Dendritic cell treated with granulocyte-macrophage colony-stimulating factor and Interleukin-4, amounts not matched to agents 40 ng/mL and 50 ng/mL, for 4 days (primary cell): ENCODE measurements around the gene PCBP2.

Experiments used
- H3K27ac Mint-ChIP-seq: one replicate; pipeline ENCODE4 v1.8.0; 2022; ENCODE audit warnings: mild to moderate bottlenecking, mixed read lengths
- H3K27me3 Mint-ChIP-seq: one replicate; pipeline ENCODE4 v1.8.0; 2022; ENCODE audit warnings: mild to moderate bottlenecking, mixed read lengths
- H3K36me3 Mint-ChIP-seq: one replicate; pipeline ENCODE4 v1.8.0; 2022; ENCODE audit warnings: low read depth, mixed read lengths
- H3K4me1 Mint-ChIP-seq: one replicate; pipeline ENCODE4 v1.8.0; 2022; ENCODE audit warnings: low read depth, mixed read lengths
- H3K4me3 Mint-ChIP-seq: one replicate; pipeline ENCODE4 v1.8.0; 2022; ENCODE audit warnings: mild to moderate bottlenecking, moderate library complexity, mixed read lengths
- H3K9me3 Mint-ChIP-seq: one replicate; pipeline ENCODE4 v1.8.0; 2022; ENCODE audit warnings: mixed read lengths
- intact Hi-C: fragments of 100-400 bp; cut with micrococcal nuclease; formaldehyde crosslinking; loops from one replicate; pipeline ENCODE4 v1.15.0; 2022

Gene PCBP2

DNA sequence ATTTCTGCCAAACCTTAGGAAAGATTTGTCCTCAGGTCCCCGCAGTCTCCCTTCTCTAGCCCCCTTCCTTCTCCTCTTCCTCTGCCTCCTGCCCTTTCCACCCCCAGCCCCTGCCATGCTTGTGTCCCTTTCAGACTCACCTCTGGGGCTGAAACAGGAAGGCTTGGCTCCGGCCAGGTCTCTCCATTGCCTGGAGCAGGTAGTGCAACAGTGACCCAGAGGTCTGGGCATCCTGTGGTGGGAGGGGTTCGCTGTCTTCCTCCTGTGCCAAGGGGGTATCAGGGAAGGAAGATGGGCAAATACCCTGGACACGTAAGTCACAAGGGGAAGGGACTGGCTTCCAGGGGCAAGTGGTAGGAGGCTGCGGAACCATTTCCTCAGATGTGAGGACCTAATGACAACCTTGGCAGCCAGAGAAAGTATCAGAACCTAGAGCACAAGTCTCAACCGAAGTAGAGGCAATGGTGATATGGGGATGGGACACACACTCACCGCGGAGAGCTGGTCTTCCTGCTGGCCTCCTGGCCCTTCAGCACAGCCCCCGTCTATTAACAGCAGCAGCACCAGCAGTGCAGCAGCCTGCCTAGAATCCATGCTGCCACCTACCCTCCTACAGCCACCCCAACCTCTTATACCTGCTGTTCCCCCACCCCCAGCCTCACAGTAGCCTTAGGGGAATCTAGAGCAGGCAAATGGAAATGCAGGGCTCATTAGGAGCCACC lies 55.1 kb downstream of the PCBP2 start, which contains the start of gene NPFF:
Gene NPFF, minus strand, starts transcription at position 604 of the 722 bp plus-strand sequence. Its CDS starts 10 bp downstream, at position 594.
- intact Hi-C loops, result loop anchor here (5.0 kb wide), 1 partner anchor 40 kb away; no protein-coding TSS in a partner anchor
- H3K27ac Mint-ChIP-seq, result no peak within 1 kb of the TSS

DNA sequence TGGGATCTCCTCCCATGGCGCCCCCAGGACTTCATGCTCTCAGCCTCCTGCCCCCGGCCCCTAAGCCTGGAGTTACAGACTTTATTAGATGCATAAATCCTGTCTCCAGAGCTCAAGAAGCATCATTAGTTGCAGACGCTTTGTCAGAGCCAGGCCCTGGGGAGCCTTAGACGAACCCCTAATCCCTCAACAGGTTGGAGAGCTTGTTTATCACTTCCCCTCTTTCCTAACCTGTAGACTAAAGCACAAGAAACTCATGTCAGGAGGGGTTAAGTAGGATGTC lies 55.6 kb downstream of the PCBP2 start:
- no peak overlapping the region for H3K4me3 Mint-ChIP-seq
- H3K36me3 Mint-ChIP-seq, result peaks cover 86% of the 10 kb centered on the region
- H3K4me1 Mint-ChIP-seq, result peaks cover 32% of the 10 kb centered on the region
- H3K9me3 Mint-ChIP-seq, result no peaks in the 10 kb centered on the region
- no peaks in the 10 kb centered on the region for H3K27me3 Mint-ChIP-seq
- intact Hi-C loops, result loop anchor here (5.0 kb wide), 1 partner anchor 40 kb away; no protein-coding TSS in a partner anchor
- no peak overlapping the region for H3K27ac Mint-ChIP-seq

More for the DNA sequence above, 55.1 kb downstream of the PCBP2 start, which contains the start of gene NPFF:
- Mint-ChIP-seq H3K27me3 (no peaks in the 10 kb centered on the region), H3K36me3 (peaks cover 83% of the 10 kb centered on the region), H3K4me1 (peaks cover 36% of the 10 kb centered on the region), H3K4me3 (no peak within 1 kb of the TSS), H3K9me3 (no peaks in the 10 kb centered on the region)

DNA sequence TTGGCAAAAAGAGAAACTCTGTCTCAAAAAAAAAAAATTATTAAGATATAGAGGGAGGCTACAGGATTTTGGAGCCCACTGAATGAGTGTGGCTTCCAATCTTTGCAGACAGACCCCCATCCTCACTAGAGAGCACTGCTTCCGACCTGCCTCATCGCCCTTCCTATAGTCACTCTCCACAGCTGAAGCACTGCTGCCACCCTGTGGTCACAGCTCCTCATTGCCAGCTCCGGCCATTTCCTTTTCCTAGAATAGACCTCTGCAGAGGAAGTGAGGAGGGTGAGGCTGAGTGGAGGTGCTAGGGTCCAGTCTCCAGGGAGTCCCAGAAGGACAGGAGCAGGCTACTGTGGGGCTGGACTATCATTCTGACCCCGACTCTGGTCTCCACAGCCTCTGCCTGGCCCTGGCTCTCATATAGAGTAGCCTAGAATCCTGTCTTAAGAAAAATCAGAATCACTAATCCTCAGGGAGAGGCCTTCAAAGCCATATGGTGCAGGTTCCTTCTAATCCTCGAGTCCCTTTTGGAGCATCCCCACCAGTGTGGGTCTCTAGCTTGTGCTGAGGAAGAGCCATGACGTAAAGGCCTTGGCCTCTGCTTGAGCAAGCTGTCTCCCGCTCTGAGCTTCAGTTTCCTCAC lies 56.8 kb downstream of the PCBP2 start:
- H3K36me3 Mint-ChIP-seq, result peaks cover 88% of the 10 kb centered on the region
- intact Hi-C loops, result loop anchor here (1.0 to 5.0 kb wide), 2 partner anchors 41 to 156 kb away; no protein-coding TSS in a partner anchor
- H3K9me3 Mint-ChIP-seq, result no peaks in the 10 kb centered on the region
- H3K4me1 Mint-ChIP-seq, result peaks cover 21% of the 10 kb centered on the region
- peak overlapping the region; percentile 29 for H3K27ac Mint-ChIP-seq
- H3K27me3 Mint-ChIP-seq, result no peaks in the 10 kb centered on the region
- no peak overlapping the region for H3K4me3 Mint-ChIP-seq

DNA sequence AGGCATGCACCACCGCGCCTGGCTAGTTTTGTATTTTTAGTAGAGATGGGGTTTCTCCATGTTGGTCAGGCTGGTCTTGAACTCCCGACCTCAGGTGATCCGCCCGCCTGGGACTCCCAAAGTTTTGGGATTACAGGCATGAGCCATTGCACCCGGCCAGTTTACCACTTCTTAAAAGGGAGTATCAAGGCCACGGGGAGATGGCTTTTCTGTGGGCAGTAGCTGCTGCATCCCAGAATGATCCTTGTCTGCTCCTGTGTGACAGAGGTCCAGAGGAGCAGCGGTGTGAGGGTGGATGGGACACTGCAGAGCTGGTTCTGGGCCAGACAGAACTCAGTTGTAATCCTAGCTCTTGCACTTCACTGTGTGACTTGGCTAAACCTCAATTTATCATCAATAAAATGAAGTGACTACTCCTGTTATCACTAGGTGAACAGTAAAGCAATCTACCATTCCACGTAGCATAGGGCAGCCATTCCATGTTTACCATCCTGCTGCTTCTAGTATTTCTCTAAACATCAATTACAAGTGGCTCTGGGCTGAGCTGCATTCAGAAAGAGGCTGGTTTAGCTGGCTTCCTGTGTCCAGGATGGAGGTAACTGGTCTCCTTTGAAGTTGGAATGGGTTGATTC lies 58.4 kb downstream of the PCBP2 start:
- Mint-ChIP-seq H3K27me3 (no peaks in the 10 kb centered on the region), H3K4me1 (peaks cover 12% of the 10 kb centered on the region), H3K9me3 (no peaks in the 10 kb centered on the region), H3K4me3 (no peak overlapping the region), H3K27ac (no peak overlapping the region), H3K36me3 (peaks cover 88% of the 10 kb centered on the region)
- intact Hi-C loops, result no loop called here

DNA sequence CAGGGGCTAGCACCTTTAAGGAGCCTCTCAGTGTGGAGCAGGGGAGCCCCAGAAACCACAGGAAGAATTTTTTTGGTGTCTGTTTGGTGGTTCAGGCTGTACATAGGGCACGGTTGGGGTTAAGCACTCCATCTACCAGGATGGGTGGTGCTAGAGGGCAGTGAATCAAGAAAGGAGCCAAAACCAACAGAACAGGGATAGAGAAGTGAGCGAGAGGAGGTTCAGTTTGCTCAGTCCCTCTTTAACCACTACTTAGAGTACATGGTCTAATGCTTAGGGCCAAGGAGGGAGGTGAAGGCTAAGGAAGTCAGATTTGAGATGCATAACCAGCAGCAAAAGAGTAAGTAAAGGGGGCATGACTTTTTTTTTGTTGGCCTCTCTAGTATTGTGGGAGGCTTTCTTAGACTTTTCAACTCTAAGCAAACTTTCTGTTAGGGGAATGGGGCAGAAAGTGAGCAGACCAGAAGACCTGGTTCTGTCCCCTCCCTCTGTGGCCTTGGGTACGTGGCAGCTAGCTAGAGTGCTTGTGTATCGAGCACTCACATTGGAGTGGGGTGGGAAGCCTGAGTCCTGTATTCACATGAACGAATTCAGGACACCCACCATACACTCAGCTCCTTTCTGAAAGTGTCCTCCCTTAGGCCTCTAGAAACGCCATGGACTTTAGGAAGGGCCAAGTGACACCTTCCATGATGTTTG lies 62.0 kb downstream of the PCBP2 start:
- H3K4me1 Mint-ChIP-seq, result peaks cover 28% of the 10 kb centered on the region
- intact Hi-C loops, result no loop called here
- peaks cover 90% of the 10 kb centered on the region for H3K36me3 Mint-ChIP-seq
- no peaks in the 10 kb centered on the region for H3K9me3 Mint-ChIP-seq
- H3K27me3 Mint-ChIP-seq, result no peaks in the 10 kb centered on the region
- H3K27ac Mint-ChIP-seq, result no peak overlapping the region
- no peak overlapping the region for H3K4me3 Mint-ChIP-seq

DNA sequence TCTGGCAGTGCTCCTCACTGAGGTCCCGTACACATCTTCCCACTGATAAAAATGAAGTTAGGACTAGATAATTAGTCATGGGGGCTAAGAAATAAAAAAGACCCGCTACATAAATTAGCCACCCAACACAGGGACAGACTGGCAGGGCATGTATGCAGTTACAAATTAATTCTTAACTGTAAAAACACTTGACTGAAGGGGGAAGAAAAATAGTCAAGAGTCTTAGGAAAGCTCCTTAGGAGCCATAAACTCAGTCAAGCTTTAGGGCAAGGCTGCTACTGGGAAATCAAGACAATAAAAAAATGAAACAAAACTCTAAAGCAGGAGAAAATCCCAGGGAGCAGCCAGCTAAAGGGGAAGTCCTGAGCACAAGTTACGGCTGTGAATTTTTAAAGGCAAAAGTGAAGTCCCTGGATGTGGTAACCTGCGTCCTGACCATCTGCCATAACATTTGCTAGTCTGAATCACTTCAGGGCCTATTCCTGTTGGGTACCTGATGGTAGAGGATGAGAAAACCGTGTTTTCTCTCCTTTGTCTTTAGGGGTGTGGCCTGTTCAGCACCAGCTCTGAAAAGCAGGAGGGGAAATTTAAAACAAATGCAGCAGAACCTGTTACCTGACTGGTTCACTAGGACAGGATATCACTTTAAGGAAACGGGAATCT lies 62.9 kb downstream of the PCBP2 start:
- H3K4me1 Mint-ChIP-seq, result peaks cover 28% of the 10 kb centered on the region
- H3K9me3 Mint-ChIP-seq, result no peaks in the 10 kb centered on the region
- no peak overlapping the region for H3K27ac Mint-ChIP-seq
- no peaks in the 10 kb centered on the region for H3K27me3 Mint-ChIP-seq
- H3K4me3 Mint-ChIP-seq, result no peak overlapping the region
- peaks cover 91% of the 10 kb centered on the region for H3K36me3 Mint-ChIP-seq
- intact Hi-C loops, result no loop called here

DNA sequence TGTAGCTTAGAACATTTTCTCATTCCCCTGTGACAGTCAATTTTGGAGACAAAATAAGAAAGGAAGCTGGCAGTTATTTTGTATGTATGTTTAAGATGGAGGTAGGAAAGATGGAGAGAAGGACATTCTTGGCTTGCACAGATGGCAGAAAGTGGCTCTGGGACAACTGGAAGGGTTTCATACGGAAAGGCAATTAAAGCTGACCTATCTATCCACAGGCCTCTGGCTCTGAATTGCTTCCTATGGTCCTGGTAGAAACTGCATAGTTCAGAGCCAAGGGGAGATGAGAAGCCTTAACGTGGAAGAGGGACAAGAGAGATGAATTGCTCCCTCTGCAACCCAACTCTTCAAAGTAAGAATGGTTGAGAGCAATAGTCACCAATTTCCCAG lies 63.4 kb downstream of the PCBP2 start:
- Mint-ChIP-seq H3K4me1 (peaks cover 32% of the 10 kb centered on the region), H3K9me3 (no peaks in the 10 kb centered on the region), H3K36me3 (peaks cover 91% of the 10 kb centered on the region), H3K4me3 (no peak overlapping the region), H3K27ac (no peak overlapping the region), H3K27me3 (no peaks in the 10 kb centered on the region)
- intact Hi-C loops, result no loop called here

DNA sequence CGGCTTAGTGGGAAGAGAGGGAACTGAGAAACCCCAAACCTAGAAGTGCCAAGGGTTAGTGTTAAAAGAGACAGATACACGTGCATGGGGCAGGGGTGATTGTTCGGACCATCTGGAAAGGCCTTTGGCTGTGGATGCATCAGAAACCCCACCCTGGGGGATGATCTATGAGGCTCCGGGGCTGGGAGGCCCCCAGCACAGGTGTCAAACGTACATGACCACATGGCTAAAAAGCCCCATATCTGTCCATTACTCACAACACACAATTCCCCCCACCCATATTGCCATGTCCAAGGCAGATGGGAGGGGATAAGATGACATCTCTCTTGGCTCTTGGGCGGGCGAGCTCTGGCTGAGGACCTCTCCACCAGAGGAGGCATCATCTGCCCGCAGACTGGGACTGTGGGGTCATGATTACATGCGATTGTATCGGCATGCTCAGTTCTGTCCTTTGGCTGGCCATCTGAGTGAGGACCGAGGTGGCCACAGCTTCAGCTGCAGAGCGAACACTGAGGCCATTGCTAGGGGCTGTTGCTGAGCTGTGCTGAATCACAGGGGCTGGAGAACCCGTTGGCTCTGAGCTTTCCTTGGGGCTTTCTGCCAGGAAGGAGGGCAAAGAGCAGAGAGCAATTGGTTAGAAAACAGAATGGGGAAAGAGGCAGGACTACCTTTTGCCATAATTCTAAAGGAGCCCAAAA lies 65.0 kb downstream of the PCBP2 start:
- H3K4me1 Mint-ChIP-seq, result peaks cover 32% of the 10 kb centered on the region
- H3K9me3 Mint-ChIP-seq, result no peaks in the 10 kb centered on the region
- no peak overlapping the region for H3K4me3 Mint-ChIP-seq
- no peaks in the 10 kb centered on the region for H3K27me3 Mint-ChIP-seq
- H3K27ac Mint-ChIP-seq, result no peak overlapping the region
- intact Hi-C loops, result no loop called here
- peaks cover 90% of the 10 kb centered on the region for H3K36me3 Mint-ChIP-seq

DNA sequence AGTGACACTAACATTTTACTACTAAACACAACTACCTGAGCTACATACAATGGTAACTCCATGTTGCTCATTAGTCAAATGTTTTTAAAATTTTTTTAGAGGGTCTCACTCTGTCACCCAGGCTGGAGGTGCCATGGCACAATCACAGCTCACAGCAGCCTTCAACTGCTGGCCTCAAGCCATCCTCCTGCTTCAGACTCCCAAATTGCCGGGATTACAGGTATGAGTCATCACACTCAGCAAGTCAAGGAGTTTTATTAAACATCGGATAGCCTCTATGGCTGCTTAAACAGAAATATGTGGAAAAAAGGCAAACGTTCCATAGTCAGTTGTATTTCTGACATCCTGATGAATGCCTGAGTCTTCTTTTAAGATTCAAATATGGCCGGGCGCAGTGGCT lies 66.5 kb downstream of the PCBP2 start:
- H3K36me3 Mint-ChIP-seq, result peaks cover 90% of the 10 kb centered on the region
- no peak overlapping the region for H3K27ac Mint-ChIP-seq
- H3K9me3 Mint-ChIP-seq, result no peaks in the 10 kb centered on the region
- intact Hi-C loops, result no loop called here
- no peaks in the 10 kb centered on the region for H3K27me3 Mint-ChIP-seq
- H3K4me1 Mint-ChIP-seq, result peaks cover 32% of the 10 kb centered on the region
- no peak overlapping the region for H3K4me3 Mint-ChIP-seq

DNA sequence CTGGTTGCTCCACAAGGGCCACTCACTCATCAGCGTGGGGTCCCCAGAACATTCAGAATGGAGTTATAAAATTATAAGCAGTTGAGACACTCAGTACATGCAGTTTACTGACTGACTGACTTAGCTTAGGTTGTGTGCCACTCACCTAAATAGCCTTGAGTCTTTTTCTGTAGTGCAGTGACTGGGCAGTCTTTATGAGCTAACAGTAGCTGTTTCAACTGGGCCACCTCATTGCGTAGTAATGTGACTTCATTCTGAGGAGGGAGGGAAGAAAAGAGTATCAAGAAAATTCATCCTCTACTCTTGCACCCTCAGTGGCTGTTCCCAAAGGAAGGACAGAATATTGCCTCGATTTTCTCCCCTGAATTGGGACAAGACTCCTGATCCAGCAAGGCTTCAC lies 71.2 kb downstream of the PCBP2 start:
- H3K36me3 Mint-ChIP-seq, result peaks cover 96% of the 10 kb centered on the region
- H3K27me3 Mint-ChIP-seq, result no peaks in the 10 kb centered on the region
- intact Hi-C loops, result no loop called here
- H3K27ac Mint-ChIP-seq, result no peak overlapping the region
- H3K9me3 Mint-ChIP-seq, result no peaks in the 10 kb centered on the region
- peaks cover 5% of the 10 kb centered on the region for H3K4me1 Mint-ChIP-seq
- no peak overlapping the region for H3K4me3 Mint-ChIP-seq

DNA sequence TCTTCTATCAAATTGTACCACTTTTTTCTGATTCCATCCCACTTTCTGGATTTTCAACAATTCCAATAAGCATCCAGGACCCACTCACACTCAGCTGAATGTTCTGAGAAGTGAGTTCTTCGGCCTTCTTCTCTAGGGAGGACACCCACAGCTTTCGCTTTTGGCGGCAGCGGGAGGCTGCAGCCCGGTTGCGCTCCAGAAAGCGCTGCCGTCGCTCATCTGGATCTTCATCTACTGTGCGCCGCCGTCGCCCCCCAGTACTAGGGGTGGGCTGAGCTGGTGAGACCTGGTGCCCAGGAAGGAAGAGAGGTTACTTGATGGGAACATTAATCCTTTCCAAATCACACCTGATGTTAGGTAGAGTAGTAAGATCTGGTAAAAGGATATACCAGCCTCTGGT lies 72.6 kb downstream of the PCBP2 start:
- intact Hi-C loops, result no loop called here
- Mint-ChIP-seq H3K4me3 (no peak overlapping the region), H3K27ac (no peak overlapping the region), H3K4me1 (peaks cover 5% of the 10 kb centered on the region), H3K27me3 (no peaks in the 10 kb centered on the region), H3K36me3 (peaks cover 93% of the 10 kb centered on the region), H3K9me3 (no peaks in the 10 kb centered on the region)

DNA sequence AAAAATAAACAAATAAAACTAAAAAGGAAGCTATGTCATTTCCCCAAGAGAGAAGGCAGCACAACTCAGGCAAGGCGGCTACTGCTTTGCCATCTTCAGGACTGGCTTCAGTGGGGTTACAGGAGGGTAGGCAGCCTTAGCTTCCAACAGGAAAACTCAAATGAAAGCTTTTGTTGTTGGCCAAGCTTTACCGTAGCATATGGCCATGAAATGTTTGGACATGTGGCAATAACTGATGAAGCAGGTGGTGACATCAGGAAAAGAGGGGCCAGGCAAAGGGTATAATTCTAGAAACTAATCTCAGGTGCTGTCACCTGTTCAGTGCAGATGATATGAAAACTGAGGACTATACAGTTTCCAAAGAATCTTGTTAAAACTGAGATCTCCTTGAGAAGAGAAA lies 78.2 kb downstream of the PCBP2 start:
- H3K4me1 Mint-ChIP-seq, result peaks cover 24% of the 10 kb centered on the region
- intact Hi-C loops, result no loop called here
- no peaks in the 10 kb centered on the region for H3K9me3 Mint-ChIP-seq
- H3K27ac Mint-ChIP-seq, result no peak overlapping the region
- no peak overlapping the region for H3K4me3 Mint-ChIP-seq
- peaks cover 95% of the 10 kb centered on the region for H3K36me3 Mint-ChIP-seq
- H3K27me3 Mint-ChIP-seq, result no peaks in the 10 kb centered on the region
